ENCODE results near the gene KCNMA1. TPM values are rescaled to one million over a fixed set of nuclear protein-coding genes. Genes with fewer than 3 reads are reported as not detected.

Gene KCNMA1
- total RNA-seq, 1 experiment from 2014 or later, result 0.45 TPM

DNA sequence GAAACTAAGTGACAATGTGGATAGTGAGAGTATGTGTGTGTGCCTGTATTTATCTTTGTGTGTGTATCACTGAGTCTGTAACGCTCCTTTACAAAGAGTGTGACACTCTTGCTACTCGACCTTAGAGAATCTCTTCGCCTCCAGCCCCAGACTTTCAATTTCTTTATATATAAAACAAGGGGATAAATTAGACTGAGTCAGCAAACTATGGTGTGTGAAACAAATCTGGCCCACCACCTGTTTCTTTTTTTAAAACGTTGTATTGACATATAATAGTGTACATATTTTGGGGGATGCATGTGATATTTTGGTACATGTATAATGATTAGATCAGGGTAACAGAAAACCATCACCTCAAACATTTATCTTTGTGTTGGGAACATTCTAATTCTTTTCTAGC is 240.5 kb downstream of the KCNMA1 start:
- Mint-ChIP-seq H3K36me3 (ENCODE audit: insufficient read depth, unreplicated experiment) (no peaks in the 10 kb centered on the region), H3K4me3 (ENCODE audit: low read depth, unreplicated experiment) (no peak overlapping the region), H3K4me1 (ENCODE audit: low read depth, unreplicated experiment) (peaks cover 9% of the 10 kb centered on the region), H3K27ac (ENCODE audit: unreplicated experiment) (no peak overlapping the region), H3K27me3 (ENCODE audit: unreplicated experiment) (peaks cover 59% of the 10 kb centered on the region), H3K9me3 (ENCODE audit: low read depth, unreplicated experiment) (no peaks in the 10 kb centered on the region)
- BruUV-seq (replicated peaks), result no TSS peak
- CTCF ChIA-PET, result no interaction called here
- no peak for DNase-seq
- intact Hi-C loops (cut with micrococcal nuclease; ENCODE audit: unreplicated experiment), result loop anchor here (10.0 kb wide), 1 partner anchor 318 kb away; no protein-coding TSS in a partner anchor
- TF ChIP-seq, protein P1, sequence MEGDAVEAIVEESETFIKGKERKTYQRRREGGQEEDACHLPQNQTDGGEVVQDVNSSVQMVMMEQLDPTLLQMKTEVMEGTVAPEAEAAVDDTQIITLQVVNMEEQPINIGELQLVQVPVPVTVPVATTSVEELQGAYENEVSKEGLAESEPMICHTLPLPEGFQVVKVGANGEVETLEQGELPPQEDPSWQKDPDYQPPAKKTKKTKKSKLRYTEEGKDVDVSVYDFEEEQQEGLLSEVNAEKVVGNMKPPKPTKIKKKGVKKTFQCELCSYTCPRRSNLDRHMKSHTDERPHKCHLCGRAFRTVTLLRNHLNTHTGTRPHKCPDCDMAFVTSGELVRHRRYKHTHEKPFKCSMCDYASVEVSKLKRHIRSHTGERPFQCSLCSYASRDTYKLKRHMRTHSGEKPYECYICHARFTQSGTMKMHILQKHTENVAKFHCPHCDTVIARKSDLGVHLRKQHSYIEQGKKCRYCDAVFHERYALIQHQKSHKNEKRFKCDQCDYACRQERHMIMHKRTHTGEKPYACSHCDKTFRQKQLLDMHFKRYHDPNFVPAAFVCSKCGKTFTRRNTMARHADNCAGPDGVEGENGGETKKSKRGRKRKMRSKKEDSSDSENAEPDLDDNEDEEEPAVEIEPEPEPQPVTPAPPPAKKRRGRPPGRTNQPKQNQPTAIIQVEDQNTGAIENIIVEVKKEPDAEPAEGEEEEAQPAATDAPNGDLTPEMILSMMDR (IDR thresholded peaks at IDR 0.05; ENCODE audit: unreplicated experiment), result no peak

DNA sequence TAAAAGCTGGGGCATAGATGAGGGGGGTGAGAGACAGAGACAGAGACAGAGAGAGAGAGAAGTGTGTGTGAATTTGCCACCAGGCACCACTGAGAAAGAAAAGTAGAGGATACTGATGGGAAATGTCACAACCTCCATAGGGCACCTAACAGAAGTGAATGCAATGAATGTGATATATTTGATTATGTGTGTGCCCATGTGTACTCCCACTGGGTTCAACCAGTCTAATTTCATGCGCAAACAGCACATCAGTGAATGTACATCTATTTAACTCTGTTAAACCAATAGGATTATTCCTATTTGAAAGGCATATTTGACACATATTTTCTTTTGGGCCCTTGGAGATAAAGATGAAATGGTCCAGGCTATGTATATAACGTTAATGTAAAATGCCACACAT is 241.3 kb downstream of the KCNMA1 start:
- no peak for DNase-seq
- Mint-ChIP-seq H3K27me3 (ENCODE audit: unreplicated experiment) (peaks cover 51% of the 10 kb centered on the region), H3K4me1 (ENCODE audit: low read depth, unreplicated experiment) (peaks cover 9% of the 10 kb centered on the region), H3K36me3 (ENCODE audit: insufficient read depth, unreplicated experiment) (no peaks in the 10 kb centered on the region), H3K9me3 (ENCODE audit: low read depth, unreplicated experiment) (no peaks in the 10 kb centered on the region), H3K4me3 (ENCODE audit: low read depth, unreplicated experiment) (no peak overlapping the region), H3K27ac (ENCODE audit: unreplicated experiment) (no peak overlapping the region)
- intact Hi-C loops (cut with micrococcal nuclease; ENCODE audit: unreplicated experiment), result loop anchor here (10.0 kb wide), 1 partner anchor 319 kb away; no protein-coding TSS in a partner anchor
- TF ChIP-seq, protein P1 (IDR thresholded peaks at IDR 0.05; ENCODE audit: unreplicated experiment), result no peak
- BruUV-seq (replicated peaks), result no TSS peak
- CTCF ChIA-PET, result no interaction called here

DNA sequence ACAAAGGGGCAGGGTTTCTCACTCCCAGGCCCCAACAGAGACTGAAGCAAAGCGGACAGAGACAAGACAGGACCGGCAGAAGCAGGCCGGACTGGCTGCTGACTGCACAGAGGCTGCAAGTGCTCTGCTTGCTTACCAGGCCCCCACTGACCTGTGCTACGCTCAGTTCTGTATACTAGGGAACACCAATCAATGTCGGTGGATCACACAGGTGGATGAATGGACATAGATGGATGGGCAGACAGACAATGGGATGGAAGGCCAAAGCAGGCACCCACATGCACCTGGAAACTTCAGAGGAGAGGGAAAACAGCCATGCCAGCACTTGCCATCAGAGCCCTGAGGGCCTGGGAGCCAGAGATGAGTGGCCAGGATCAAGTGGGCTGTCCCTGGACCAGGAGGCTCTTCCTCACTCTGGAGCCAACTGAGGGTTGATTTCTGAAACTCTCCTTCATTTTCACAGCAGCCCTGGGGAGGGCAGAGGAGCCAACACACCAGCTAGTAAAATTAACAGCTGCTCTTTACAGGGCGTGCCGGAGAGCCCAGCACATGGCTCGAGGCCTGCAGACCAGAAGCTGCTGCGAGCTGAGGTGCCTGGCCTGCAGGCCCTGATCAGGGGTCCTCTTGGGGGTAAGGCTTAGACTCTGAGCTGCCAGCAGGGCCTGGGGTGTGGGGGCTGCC is 243.6 kb downstream of the KCNMA1 start:
- DNase-seq, result no peak
- H3K27ac Mint-ChIP-seq (ENCODE audit: unreplicated experiment), result no peak overlapping the region

DNA sequence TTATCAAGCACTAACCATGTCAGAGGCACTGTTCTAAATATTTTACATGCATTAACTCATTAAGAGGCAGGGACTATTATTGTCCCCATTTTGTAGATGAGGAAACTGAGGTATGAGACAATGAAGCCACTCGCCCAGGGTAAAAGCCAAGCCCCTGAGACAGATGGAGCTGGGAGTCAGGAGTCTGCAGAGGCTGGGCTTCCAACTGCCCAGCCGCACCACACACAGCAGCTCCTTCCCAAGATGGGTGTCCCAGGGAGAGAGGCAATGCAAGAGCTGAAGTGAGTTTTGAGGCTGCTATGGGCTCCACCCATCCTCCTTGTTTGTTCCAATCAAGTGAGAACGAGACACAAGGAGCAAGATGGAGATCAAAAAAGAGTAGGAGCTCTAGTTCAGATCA is 244.2 kb downstream of the KCNMA1 start:
- intact Hi-C loops (cut with micrococcal nuclease; ENCODE audit: unreplicated experiment), result loop anchor here (2.0 to 10.0 kb wide), 5 partner anchors 119 to 321 kb away; no protein-coding TSS in a partner anchor
- no peak for DNase-seq
- BruUV-seq (replicated peaks), result no TSS peak
- Mint-ChIP-seq H3K27me3 (ENCODE audit: unreplicated experiment) (peaks cover 49% of the 10 kb centered on the region), H3K4me3 (ENCODE audit: low read depth, unreplicated experiment) (no peak overlapping the region), H3K36me3 (ENCODE audit: insufficient read depth, unreplicated experiment) (no peaks in the 10 kb centered on the region), H3K27ac (ENCODE audit: unreplicated experiment) (no peak overlapping the region), H3K4me1 (ENCODE audit: low read depth, unreplicated experiment) (peaks cover 9% of the 10 kb centered on the region), H3K9me3 (ENCODE audit: low read depth, unreplicated experiment) (no peaks in the 10 kb centered on the region)
- CTCF ChIA-PET, result interaction anchor here (1.2 to 2.0 kb wide), 3 partner anchors 12 to 318 kb away, joined by 4 to 7 read pairs (median 5); no protein-coding TSS in a partner anchor
- TF ChIP-seq, protein P1 (IDR thresholded peaks at IDR 0.05; ENCODE audit: unreplicated experiment), result no peak

More for the DNA sequence above, 243.6 kb downstream of the KCNMA1 start:
- CTCF ChIA-PET, result no interaction called here
- no peaks in the 10 kb centered on the region for H3K9me3 Mint-ChIP-seq (ENCODE audit: low read depth, unreplicated experiment)
- intact Hi-C loops (cut with micrococcal nuclease; ENCODE audit: unreplicated experiment), result loop anchor here (2.0 to 10.0 kb wide), 5 partner anchors 118 to 321 kb away; no protein-coding TSS in a partner anchor
- BruUV-seq (replicated peaks), result no TSS peak
- H3K27me3 Mint-ChIP-seq (ENCODE audit: unreplicated experiment), result peaks cover 50% of the 10 kb centered on the region
- H3K36me3 Mint-ChIP-seq (ENCODE audit: insufficient read depth, unreplicated experiment), result no peaks in the 10 kb centered on the region
- H3K4me3 Mint-ChIP-seq (ENCODE audit: low read depth, unreplicated experiment), result no peak overlapping the region
- TF ChIP-seq, protein P1 (IDR thresholded peaks at IDR 0.05; ENCODE audit: unreplicated experiment), result no peak
- peaks cover 9% of the 10 kb centered on the region for H3K4me1 Mint-ChIP-seq (ENCODE audit: low read depth, unreplicated experiment)
